ENCODE results near the gene OR4D9. TPM values are rescaled to one million over a fixed set of nuclear protein-coding genes. Genes with fewer than 3 reads are reported as not detected.
A peak's percentile ranks its signal among the peaks of the same experiment; 100 is the strongest.

OR4D9 gene
- total and polyA plus RNA-seq, 2 of the 8 experiments (the other 6 are each of a cell fraction or from before 2014, with no cell fraction given) = not detected

- H4K20me1 ChIP-seq (replicated peaks in 1 of 2; ENCODE audit: control insufficient read depth in 1 of 2, insufficient read depth in 2 of 2, low read length in 2 of 2) = no peaks in the 10 kb centered on the region
- H3K9me3 ChIP-seq (ENCODE audit: insufficient read depth in 2 of 2, low read depth in 1 of 2, low read length in 1 of 2) = no peaks in the 10 kb centered on the region
- H4K8ac ChIP-seq (ENCODE audit: extremely low read depth, insufficient read depth, low read length) = no peak overlapping the region
- H2AFZ ChIP-seq (ENCODE audit: low read length) = no peak overlapping the region
- TF ChIP-seq SIRT6 (IDR thresholded peaks at IDR 0.05; ENCODE audit: low read length) (no peak), SRF (IDR thresholded peaks at IDR 0.05; ENCODE audit: low read depth, low read length) (0 out of 2 replicates have a peak, but pooled peaks have one; percentile 44)
- no peak overlapping the region for H4K91ac ChIP-seq (replicated peaks; ENCODE audit: insufficient read length, low read length)
- H3K18ac ChIP-seq (ENCODE audit: extremely low read depth, low read length) = no peak overlapping the region
- ChIA-PET CTCF (ENCODE audit: partially characterized antibody) (interaction anchor here (0.6 to 1.6 kb wide), 4 partner anchors 13 to 357 kb away, joined by 3 to 5 read pairs (median 4); no protein-coding TSS in a partner anchor), POLR2A (ENCODE audit: partially characterized antibody) (interaction anchor here (0.7 to 1.5 kb wide), 3 partner anchors 11 to 107 kb away, joined by 3 to 4 read pairs (median 3); partner anchors contain the start of gene PATL1)
- 88% methylated on average over 3 of the region's 3 CpGs; no CpG with 5 or more reads in 1 of the 2 experiments for WGBS, 2 experiments (ENCODE audit: extremely low coverage in 1 of 2, insufficient coverage in 1 of 2, insufficient read length in 1 of 2, insufficient replicate concordance in 2 of 2, low coverage in 1 of 2, low lambda C conversion rate in 2 of 2, missing lambda C conversion rate in 1 of 2)
- H2BK15ac ChIP-seq (ENCODE audit: low read length) = no peak overlapping the region
- no peaks in the 10 kb centered on the region for H3K79me1 ChIP-seq (ENCODE audit: low read depth, low read length)
- no peak overlapping the region for H2BK12ac ChIP-seq (ENCODE audit: low read depth, low read length)
- H3K4ac ChIP-seq (replicated peaks; ENCODE audit: insufficient read length, low read depth, low read length) = no peak overlapping the region
- H3K56ac ChIP-seq (replicated peaks; ENCODE audit: insufficient read length, low read depth, low read length) = no peak overlapping the region
- H2BK20ac ChIP-seq (ENCODE audit: low read length) = no peak overlapping the region
- no peaks in the 10 kb centered on the region; a peak in 1 of 7 replicates for H3K27me3 ChIP-seq (replicated peaks in 1 of 4; ENCODE audit: control insufficient read depth in 3 of 4, extremely low read depth in 1 of 4, insufficient read depth in 3 of 4, low read length in 3 of 4)
- no peak overlapping the region for H3K14ac ChIP-seq (ENCODE audit: insufficient read length)
- no peaks in the 10 kb centered on the region for H3K36me3 ChIP-seq (ENCODE audit: control insufficient read depth in 2 of 4, insufficient read depth in 4 of 4, low read length in 3 of 4)
- no peak overlapping the region for H3K23ac ChIP-seq (ENCODE audit: insufficient read length)
- DNase-seq (ENCODE audit: low read depth in 1 of 2, low spot score in 2 of 2) = no peak
- peaks cover 8% of the 10 kb centered on the region; the same call in 1 of the 2 replicates for H3K23me2 ChIP-seq (ENCODE audit: low read depth, low read length)
- H3K27ac ChIP-seq (ENCODE audit: low read depth, low read length) = no peak overlapping the region
- no peak overlapping the region for H3K4me2 ChIP-seq (ENCODE audit: insufficient read depth in 1 of 2, low read depth in 2 of 2, low read length in 2 of 2)
- H3K9ac ChIP-seq (replicated peaks in 1 of 4; ENCODE audit: extremely low read depth in 1 of 4, low read depth in 3 of 4, low read length in 3 of 4) = no peak overlapping the region
- no peak for FAIRE-seq
- no peaks in the 10 kb centered on the region for H3K79me2 ChIP-seq (ENCODE audit: control insufficient read depth in 1 of 2, insufficient read depth in 2 of 2, low read length in 2 of 2)
- H3K4me3 ChIP-seq (ENCODE audit: extremely low read depth in 1 of 4, insufficient read depth in 2 of 4, low read depth in 3 of 4, low read length in 4 of 4) = no peak overlapping the region
- no peak overlapping the region for H2BK120ac ChIP-seq (replicated peaks; ENCODE audit: low read depth, low read length)
- H2AK5ac ChIP-seq (ENCODE audit: low read depth, low read length) = no peak overlapping the region
- H4K5ac ChIP-seq (ENCODE audit: insufficient read length, low read depth, low read length) = no peak overlapping the region
- H2BK5ac ChIP-seq (ENCODE audit: low read depth, low read length) = no peak overlapping the region
- H3K4me1 ChIP-seq (replicated peaks in 1 of 4; ENCODE audit: control insufficient read depth in 3 of 4, insufficient read depth in 4 of 4, low read length in 3 of 4) = peaks cover 2 to 5% (median 3%) of the 10 kb centered on the region in 4 experiments; a peak in 6 of 7 replicates
Measured at GRCh38 chr11:59562292-59562691, 51.0 kb downstream of the OR4D9 start.

Other genes with a start within 250 kb of the OR4D9 start
- gene OR5AN1, start 152.6 kb upstream of the OR4D9 start, total RNA-seq (2021; fragmentation: NEBNext Ultra II Directional; extraction: Animal tissue kit (Norgen Biotek cat#: 25700)) = not detected in 2 replicates
- not detected in 2 replicates for gene OR5AN1, start 152.6 kb upstream of the OR4D9 start, polyA plus RNA-seq (2011; rRNA removed)
- not detected in 2 replicates for gene OR5A2, start 85.1 kb upstream of the OR4D9 start, total RNA-seq (2021; fragmentation: NEBNext Ultra II Directional; extraction: Animal tissue kit (Norgen Biotek cat#: 25700))
- gene OR5A2, start 85.1 kb upstream of the OR4D9 start, polyA plus RNA-seq (2011; rRNA removed) = not detected in 2 replicates
- not detected in 2 replicates for gene OR5A1, start 75.1 kb upstream of the OR4D9 start, total RNA-seq (2021; fragmentation: NEBNext Ultra II Directional; extraction: Animal tissue kit (Norgen Biotek cat#: 25700))
- gene OR5A1, start 75.1 kb upstream of the OR4D9 start, polyA plus RNA-seq (2011; rRNA removed) = 0.05 TPM in 1 of 2 replicates, not detected in the other
- not detected in 2 replicates for gene OR4D6, start 54.6 kb upstream of the OR4D9 start, total RNA-seq (2021; fragmentation: NEBNext Ultra II Directional; extraction: Animal tissue kit (Norgen Biotek cat#: 25700))
- gene OR4D6, start 54.6 kb upstream of the OR4D9 start, polyA plus RNA-seq (2011; rRNA removed) = not detected in 2 replicates
- gene OR4D10, start 38.2 kb upstream of the OR4D9 start, total RNA-seq (2021; fragmentation: NEBNext Ultra II Directional; extraction: Animal tissue kit (Norgen Biotek cat#: 25700)) = not detected in 2 replicates
- gene OR4D10, start 38.2 kb upstream of the OR4D9 start, polyA plus RNA-seq (2011; rRNA removed) = not detected in 2 replicates
- gene OR4D11, start 8.0 kb upstream of the OR4D9 start, total RNA-seq (2021; fragmentation: NEBNext Ultra II Directional; extraction: Animal tissue kit (Norgen Biotek cat#: 25700)) = not detected in 2 replicates
- not detected in 2 replicates for gene OR4D11, start 8.0 kb upstream of the OR4D9 start, polyA plus RNA-seq (2011; rRNA removed)
- gene OSBP, start 104.2 kb downstream of the OR4D9 start, total RNA-seq (2021; fragmentation: NEBNext Ultra II Directional; extraction: Animal tissue kit (Norgen Biotek cat#: 25700)) = 41.2 and 43.1 TPM in 2 replicates
- 10.8 and 13.2 TPM in 2 replicates for gene OSBP, start 104.2 kb downstream of the OR4D9 start, polyA plus RNA-seq (2011; rRNA removed)
- gene PATL1, start 157.5 kb downstream of the OR4D9 start, total RNA-seq (2021; fragmentation: NEBNext Ultra II Directional; extraction: Animal tissue kit (Norgen Biotek cat#: 25700)) = 33.4 and 33.9 TPM in 2 replicates
- 23.1 and 30.4 TPM in 2 replicates for gene PATL1, start 157.5 kb downstream of the OR4D9 start, polyA plus RNA-seq (2011; rRNA removed)
- not detected in 2 replicates for gene OR10V1, start 202.3 kb downstream of the OR4D9 start, total RNA-seq (2021; fragmentation: NEBNext Ultra II Directional; extraction: Animal tissue kit (Norgen Biotek cat#: 25700))
- not detected in 2 replicates for gene OR10V1, start 202.3 kb downstream of the OR4D9 start, polyA plus RNA-seq (2011; rRNA removed)
- 56.1 and 56.2 TPM in 2 replicates for gene STX3, start 243.8 kb downstream of the OR4D9 start, total RNA-seq (2021; fragmentation: NEBNext Ultra II Directional; extraction: Animal tissue kit (Norgen Biotek cat#: 25700))
- gene STX3, start 243.8 kb downstream of the OR4D9 start, polyA plus RNA-seq (2011; rRNA removed) = 43.0 and 50.5 TPM in 2 replicates

All from H1 (cell line).